ENCODE data around the gene MPP3. TPM values are rescaled to one million over a fixed set of nuclear protein-coding genes. Genes with fewer than 3 reads are reported as not detected.
A peak's percentile ranks its signal among the peaks of the same experiment; 100 is the strongest.
"Not testable (repeated sequence)": the region's sequence is repeated elsewhere in the genome, so short reads cannot be mapped to it uniquely, and the experiment has no call there.

MPP3 gene
- polyA plus RNA-seq, 1 donor (not counting 4 experiments of a cell fraction or from before 2014, with no cell fraction given), result 7.4 TPM

- Histone ChIP-seq H3K27ac (ENCODE audit: control insufficient read depth, insufficient read depth, low read length) (no peak overlapping the region), H3K36me3 (ENCODE audit: control insufficient read depth in 2 of 2, extremely low read depth in 1 of 2, insufficient read depth in 2 of 2, low read length in 2 of 2) (no peaks in the 10 kb centered on the region), H2AFZ (ENCODE audit: control insufficient read depth, low read length) (no peak overlapping the region), H3K4me1 (ENCODE audit: control insufficient read depth, extremely low read depth, insufficient read depth, low read length) (peaks cover 27% of the 10 kb centered on the region), H3K27me3 (ENCODE audit: control insufficient read depth, extremely low read depth, insufficient read depth, low read length) (peaks cover 8% of the 10 kb centered on the region), H3K9me3 (ENCODE audit: control insufficient read depth, low read depth, low read length) (no peaks in the 10 kb centered on the region), H3K79me2 (ENCODE audit: control insufficient read depth, insufficient read depth, low read length) (no peaks in the 10 kb centered on the region), H3K9ac (ENCODE audit: control insufficient read depth, extremely low read depth, insufficient read depth, low read length) (no peak overlapping the region), H3K4me2 (ENCODE audit: control insufficient read depth, extremely low read depth, insufficient read depth, low read depth, low read length) (no peak overlapping the region), H3K9me1 (ENCODE audit: control insufficient read depth, extremely low read depth, insufficient read depth, low read length) (no peaks in the 10 kb centered on the region), H4K20me1 (ENCODE audit: control insufficient read depth, extremely low read depth, insufficient read depth, low read length) (no peaks in the 10 kb centered on the region), H3K4me3 (ENCODE audit: control insufficient read depth in 2 of 3, extremely low read depth in 1 of 3, insufficient read depth in 2 of 3, low read depth in 1 of 3, low read length in 3 of 3) (no peak overlapping the region)
- DNase-seq (ENCODE audit: low read depth, low spot score) (no peak), FAIRE-seq (no peak)
- no peak for TF ChIP-seq EZH2 (IDR thresholded peaks at IDR 0.05; ENCODE audit: low read length)
- TF ChIP-seq, protein P1, sequence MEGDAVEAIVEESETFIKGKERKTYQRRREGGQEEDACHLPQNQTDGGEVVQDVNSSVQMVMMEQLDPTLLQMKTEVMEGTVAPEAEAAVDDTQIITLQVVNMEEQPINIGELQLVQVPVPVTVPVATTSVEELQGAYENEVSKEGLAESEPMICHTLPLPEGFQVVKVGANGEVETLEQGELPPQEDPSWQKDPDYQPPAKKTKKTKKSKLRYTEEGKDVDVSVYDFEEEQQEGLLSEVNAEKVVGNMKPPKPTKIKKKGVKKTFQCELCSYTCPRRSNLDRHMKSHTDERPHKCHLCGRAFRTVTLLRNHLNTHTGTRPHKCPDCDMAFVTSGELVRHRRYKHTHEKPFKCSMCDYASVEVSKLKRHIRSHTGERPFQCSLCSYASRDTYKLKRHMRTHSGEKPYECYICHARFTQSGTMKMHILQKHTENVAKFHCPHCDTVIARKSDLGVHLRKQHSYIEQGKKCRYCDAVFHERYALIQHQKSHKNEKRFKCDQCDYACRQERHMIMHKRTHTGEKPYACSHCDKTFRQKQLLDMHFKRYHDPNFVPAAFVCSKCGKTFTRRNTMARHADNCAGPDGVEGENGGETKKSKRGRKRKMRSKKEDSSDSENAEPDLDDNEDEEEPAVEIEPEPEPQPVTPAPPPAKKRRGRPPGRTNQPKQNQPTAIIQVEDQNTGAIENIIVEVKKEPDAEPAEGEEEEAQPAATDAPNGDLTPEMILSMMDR (optimal IDR thresholded peaks at IDR 0.05 in 1 of 3, IDR thresholded peaks at IDR 0.05 in 1 of 3, conservative IDR thresholded peaks at IDR 0.05 in 1 of 3; ENCODE audit: extremely low read depth in 1 of 3, insufficient read depth in 2 of 3, low read length in 3 of 3), result no peak
- dilution Hi-C loops (cut with MboI; ENCODE audit: extremely low pct_ligation_motif_present, low sequenced_read_pairs), result no loop called here
These were observed 11.3 kb upstream of the MPP3 start for GRCh38 chr17:43844241-43844640.

- no peak overlapping the region for H3K27ac ChIP-seq (ENCODE audit: control insufficient read depth, insufficient read depth, low read length)
- H4K20me1 ChIP-seq (ENCODE audit: control insufficient read depth, extremely low read depth, insufficient read depth, low read length), result no peaks in the 10 kb centered on the region
- H3K4me3 ChIP-seq (ENCODE audit: control insufficient read depth in 2 of 3, extremely low read depth in 1 of 3, insufficient read depth in 2 of 3, low read depth in 1 of 3, low read length in 3 of 3), result no peak overlapping the region
- H3K9me3 ChIP-seq (ENCODE audit: control insufficient read depth, low read depth, low read length), result no peaks in the 10 kb centered on the region
- dilution Hi-C loops (cut with MboI; ENCODE audit: extremely low pct_ligation_motif_present, low sequenced_read_pairs), result no loop called here
- H3K79me2 ChIP-seq (ENCODE audit: control insufficient read depth, insufficient read depth, low read length), result no peaks in the 10 kb centered on the region
- no peak overlapping the region for H3K9ac ChIP-seq (ENCODE audit: control insufficient read depth, extremely low read depth, insufficient read depth, low read length)
- DNase-seq (ENCODE audit: low read depth, low spot score), result no peak
- TF ChIP-seq, protein P1 (optimal IDR thresholded peaks at IDR 0.05 in 1 of 3, IDR thresholded peaks at IDR 0.05 in 1 of 3, conservative IDR thresholded peaks at IDR 0.05 in 1 of 3; ENCODE audit: extremely low read depth in 1 of 3, insufficient read depth in 2 of 3, low read length in 3 of 3), result no peak
- TF ChIP-seq EZH2 (IDR thresholded peaks at IDR 0.05; ENCODE audit: low read length), result no peak
- peaks cover 27% of the 10 kb centered on the region for H3K4me1 ChIP-seq (ENCODE audit: control insufficient read depth, extremely low read depth, insufficient read depth, low read length)
- no peaks in the 10 kb centered on the region for H3K36me3 ChIP-seq (ENCODE audit: control insufficient read depth in 2 of 2, extremely low read depth in 1 of 2, insufficient read depth in 2 of 2, low read length in 2 of 2)
- H3K27me3 ChIP-seq (ENCODE audit: control insufficient read depth, extremely low read depth, insufficient read depth, low read length), result no peaks in the 10 kb centered on the region
- no peak for FAIRE-seq
- H3K4me2 ChIP-seq (ENCODE audit: control insufficient read depth, extremely low read depth, insufficient read depth, low read depth, low read length), result peak overlapping the region; percentile 5
- H3K9me1 ChIP-seq (ENCODE audit: control insufficient read depth, extremely low read depth, insufficient read depth, low read length), result no peaks in the 10 kb centered on the region
- no peak overlapping the region for H2AFZ ChIP-seq (ENCODE audit: control insufficient read depth, low read length)
These were observed 10.0 kb upstream of the MPP3 start for GRCh38 chr17:43842975-43843325.

DNA sequence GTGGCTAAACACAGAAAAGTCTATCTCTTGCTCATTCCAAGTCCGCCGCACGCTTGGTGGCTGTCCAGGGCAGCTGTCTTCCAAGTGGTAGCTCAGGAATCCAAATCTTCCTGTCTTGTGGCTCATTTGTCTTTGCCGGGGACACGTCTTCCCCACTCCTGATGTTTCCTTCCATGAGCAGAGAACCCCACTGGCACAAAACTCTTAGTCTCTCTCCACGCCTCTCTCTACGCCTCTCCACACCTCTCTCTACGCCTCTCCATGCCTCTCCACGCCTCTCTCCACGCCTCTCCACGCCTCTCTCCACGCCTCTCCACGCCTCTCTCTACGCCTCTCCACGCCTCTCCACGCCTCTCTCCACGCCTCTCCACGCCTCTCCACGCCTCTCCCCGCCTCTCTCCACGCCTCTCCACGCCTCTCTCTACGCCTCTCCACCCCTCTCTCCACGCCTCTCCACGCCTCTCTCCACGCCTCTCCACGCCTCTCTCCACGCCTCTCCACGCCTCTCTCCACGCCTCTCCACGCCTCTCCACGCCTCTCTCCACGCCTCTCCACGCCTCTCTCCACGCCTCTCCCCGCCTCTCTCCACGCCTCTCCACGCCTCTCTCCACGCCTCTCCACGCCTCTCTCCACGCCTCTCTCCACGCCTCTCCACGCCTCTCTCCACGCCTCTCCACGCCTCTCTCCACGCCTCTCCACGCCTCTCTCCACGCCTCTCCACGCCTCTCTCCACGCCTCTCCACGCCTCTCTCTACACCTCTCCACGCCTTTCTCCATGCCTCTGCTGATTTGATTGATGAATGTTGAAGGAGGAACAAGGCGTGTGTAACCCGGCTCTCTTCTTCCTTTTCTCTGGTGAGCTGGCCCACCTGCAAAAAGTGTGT is 9.4 kb upstream of the MPP3 start:
- dilution Hi-C loops (cut with MboI; ENCODE audit: extremely low pct_ligation_motif_present, low sequenced_read_pairs); H3K36me3 ChIP-seq (ENCODE audit: control insufficient read depth in 2 of 2, extremely low read depth in 1 of 2, insufficient read depth in 2 of 2, low read length in 2 of 2); H3K79me2 ChIP-seq (ENCODE audit: control insufficient read depth, insufficient read depth, low read length); H4K20me1 ChIP-seq (ENCODE audit: control insufficient read depth, extremely low read depth, insufficient read depth, low read length); H3K27me3 ChIP-seq (ENCODE audit: control insufficient read depth, extremely low read depth, insufficient read depth, low read length); H3K9ac ChIP-seq (ENCODE audit: control insufficient read depth, extremely low read depth, insufficient read depth, low read length); DNase-seq (ENCODE audit: low read depth, low spot score); H2AFZ ChIP-seq (ENCODE audit: control insufficient read depth, low read length); FAIRE-seq; H3K9me3 ChIP-seq (ENCODE audit: control insufficient read depth, low read depth, low read length); H3K9me1 ChIP-seq (ENCODE audit: control insufficient read depth, extremely low read depth, insufficient read depth, low read length); H3K27ac ChIP-seq (ENCODE audit: control insufficient read depth, insufficient read depth, low read length): not testable (repeated sequence)
- H3K4me2 ChIP-seq (ENCODE audit: control insufficient read depth, extremely low read depth, insufficient read depth, low read depth, low read length), result peak overlapping the region; percentile 29
- H3K4me3 ChIP-seq (ENCODE audit: control insufficient read depth in 2 of 3, extremely low read depth in 1 of 3, insufficient read depth in 2 of 3, low read depth in 1 of 3, low read length in 3 of 3), result peak overlapping the region in 1 of 3 experiments; percentile 7
- H3K4me1 ChIP-seq (ENCODE audit: control insufficient read depth, extremely low read depth, insufficient read depth, low read length), result peaks cover 27% of the 10 kb centered on the region

Data from keratinocyte (primary cell).